NB4 (cell line): Measurements from ENCODE around the gene SCPEP1.

Experiments
- TF ChIP-seq, protein P1 (sequence below): IDR thresholded peaks from one replicate; pipeline ENCODE4 v1.5.1; 2012; ENCODE audit warnings: low read depth, low read length
- TF ChIP-seq, protein P2 (sequence below): IDR thresholded peaks from 2 replicates; pipeline ENCODE4 v1.6.1; 2011; ENCODE audit warnings: low read depth, low read length

DNA sequence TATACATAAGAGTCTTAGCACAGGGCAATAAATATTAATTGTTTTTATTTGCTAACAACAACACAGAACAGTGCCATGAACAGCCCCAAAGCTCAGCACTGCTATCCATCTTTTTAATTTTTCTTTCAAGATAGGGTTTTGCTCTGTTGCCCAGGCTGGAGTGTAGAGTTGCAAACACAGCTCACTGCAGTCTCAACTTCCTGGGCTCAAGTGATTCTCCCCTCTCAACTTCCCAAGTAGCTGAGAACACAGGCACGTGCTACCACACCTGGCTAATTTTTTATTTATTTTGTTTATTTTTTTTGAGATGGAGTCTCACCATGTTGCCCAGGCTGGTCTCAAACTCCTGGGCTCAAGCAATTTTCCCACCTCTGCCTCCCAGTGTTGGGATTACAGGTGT lies 59.5 kb downstream of the SCPEP1 start:
- TF ChIP-seq, protein P1, sequence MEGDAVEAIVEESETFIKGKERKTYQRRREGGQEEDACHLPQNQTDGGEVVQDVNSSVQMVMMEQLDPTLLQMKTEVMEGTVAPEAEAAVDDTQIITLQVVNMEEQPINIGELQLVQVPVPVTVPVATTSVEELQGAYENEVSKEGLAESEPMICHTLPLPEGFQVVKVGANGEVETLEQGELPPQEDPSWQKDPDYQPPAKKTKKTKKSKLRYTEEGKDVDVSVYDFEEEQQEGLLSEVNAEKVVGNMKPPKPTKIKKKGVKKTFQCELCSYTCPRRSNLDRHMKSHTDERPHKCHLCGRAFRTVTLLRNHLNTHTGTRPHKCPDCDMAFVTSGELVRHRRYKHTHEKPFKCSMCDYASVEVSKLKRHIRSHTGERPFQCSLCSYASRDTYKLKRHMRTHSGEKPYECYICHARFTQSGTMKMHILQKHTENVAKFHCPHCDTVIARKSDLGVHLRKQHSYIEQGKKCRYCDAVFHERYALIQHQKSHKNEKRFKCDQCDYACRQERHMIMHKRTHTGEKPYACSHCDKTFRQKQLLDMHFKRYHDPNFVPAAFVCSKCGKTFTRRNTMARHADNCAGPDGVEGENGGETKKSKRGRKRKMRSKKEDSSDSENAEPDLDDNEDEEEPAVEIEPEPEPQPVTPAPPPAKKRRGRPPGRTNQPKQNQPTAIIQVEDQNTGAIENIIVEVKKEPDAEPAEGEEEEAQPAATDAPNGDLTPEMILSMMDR, result no peak
- TF ChIP-seq, protein P2, sequence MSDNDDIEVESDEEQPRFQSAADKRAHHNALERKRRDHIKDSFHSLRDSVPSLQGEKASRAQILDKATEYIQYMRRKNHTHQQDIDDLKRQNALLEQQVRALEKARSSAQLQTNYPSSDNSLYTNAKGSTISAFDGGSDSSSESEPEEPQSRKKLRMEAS, result no peak
